Fibroblast of skin of scalp (primary cell): ENCODE measurements around the gene LHFPL4.
"Not testable (repeated sequence)": the region's sequence is repeated elsewhere in the genome, so short reads cannot be mapped to it uniquely, and the experiment has no call there.

ENCODE experiments used
- DNase-seq: peaks from one replicate; pipeline ENCODE4 v3.0.0-alpha.2; 2013

Gene LHFPL4

GRCh38 chr3:9536212-9536611 is 17.4 kb downstream of the LHFPL4 start:
- DNase-seq, result no peak

- DNase-seq, result no peak
Observed at GRCh38 chr3:9534429-9534828, 19.2 kb downstream of the LHFPL4 start.

GRCh38 chr3:9525078-9525477 is 28.5 kb downstream of the LHFPL4 start:
- no peak for DNase-seq

- no peak for DNase-seq
Observed at GRCh38 chr3:9514956-9515355, 38.7 kb downstream of the LHFPL4 start.

- no peak for DNase-seq
Observed at GRCh38 chr3:9514306-9514705, 39.3 kb downstream of the LHFPL4 start.

GRCh38 chr3:9512456-9513045 is 41.1 kb downstream of the LHFPL4 start:
- no peak for DNase-seq

GRCh38 chr3:9508781-9509180 is 44.8 kb downstream of the LHFPL4 start:
- no peak for DNase-seq

GRCh38 chr3:9507586-9508578 is 45.7 kb downstream of the LHFPL4 start:
- no peak for DNase-seq

GRCh38 chr3:9503283-9503682 is 50.3 kb downstream of the LHFPL4 start:
- DNase-seq, result peak; percentile 57

GRCh38 chr3:9501226-9501625 is 52.4 kb downstream of the LHFPL4 start:
- DNase-seq, result no peak

- peak; percentile 52 for DNase-seq
Observed at GRCh38 chr3:9500108-9501050, 53.2 kb downstream of the LHFPL4 start.

GRCh38 chr3:9499455-9500107 is 54.0 kb downstream of the LHFPL4 start:
- DNase-seq, result no peak

- DNase-seq, result no peak
Observed at GRCh38 chr3:9498781-9499180, 54.8 kb downstream of the LHFPL4 start.

- peak; percentile 13 for DNase-seq
Observed at GRCh38 chr3:9497821-9498565, 55.6 kb downstream of the LHFPL4 start.

- DNase-seq, result no peak
Observed at GRCh38 chr3:9496893-9497292, 56.7 kb downstream of the LHFPL4 start.

GRCh38 chr3:9494036-9494435 is 59.6 kb downstream of the LHFPL4 start:
- DNase-seq, result not testable (repeated sequence)

- no peak for DNase-seq
Observed at GRCh38 chr3:9491506-9491905, 62.1 kb downstream of the LHFPL4 start.

GRCh38 chr3:9485248-9485647 is 68.4 kb downstream of the LHFPL4 start:
- DNase-seq, result no peak

- no peak for DNase-seq
Observed at GRCh38 chr3:9480265-9480664, 73.4 kb downstream of the LHFPL4 start.

GRCh38 chr3:9476935-9477334 is 76.7 kb downstream of the LHFPL4 start:
- no peak for DNase-seq

- no peak for DNase-seq
Observed at GRCh38 chr3:9474482-9474881, 79.1 kb downstream of the LHFPL4 start.
